Caco-2 (cell line): Measurements from ENCODE around the gene LRRK1. TPM values are rescaled to one million over a fixed set of nuclear protein-coding genes. Genes with fewer than 3 reads are reported as not detected.

Experiments
- BruUV-seq: library from RNA; stranded (reverse); fragments of 400-500 nt; replicated peaks from 2 replicates; lab custom pipeline; 2021; lab: Mats Ljungman, UMichigan
- CTCF ChIA-PET: fragments of 300-600 bp; sonication (Branson Sonifier 250); formaldehyde crosslinking; loops from one replicate; lab custom pipeline; 2022; ENCODE audit warnings: antibody characterized with exemption; lab: Charles Lee
- POLR2A ChIA-PET: fragments of 300-600 bp; sonication (Branson Sonifier 250); formaldehyde crosslinking; loops from one replicate; lab custom pipeline; 2022; ENCODE audit warnings: antibody characterized with exemption; lab: Charles Lee
- DNase-seq, 2 experiments: peaks; one replicate each; pipeline versions ENCODE4 v3.0.0 to v3.0.0-alpha.2; 2020 to 2022
- H3K27me3 ChIP-seq: replicated peaks from 2 replicates; pipeline ENCODE4 v1.6.0; 2011; ENCODE audit warnings: low read length; ENCODE audit not compliant: control insufficient read depth, insufficient read depth
- H3K36me3 ChIP-seq: 2 replicates; pipeline ENCODE4 v1.5.1; 2011; ENCODE audit warnings: low read length; ENCODE audit not compliant: control insufficient read depth, insufficient read depth
- H3K4me1 ChIP-seq: fragments of 250-450 bp; sonication (Bioruptor Pico); 2 replicates; pipeline ENCODE4 v1.5.1; 2020; ENCODE audit warnings: mild to moderate bottlenecking
- H3K4me3 ChIP-seq: 2 replicates; pipeline ENCODE4 v1.5.1; 2011; ENCODE audit warnings: low read depth, mild to moderate bottlenecking, control low read depth, low read length
- H3K9me3 ChIP-seq: fragments of 250-450 bp; sonication (Bioruptor Pico); 2 replicates; pipeline ENCODE4 v1.5.1; 2020; ENCODE audit warnings: mild to moderate bottlenecking, moderate library complexity
- H3K27ac Mint-ChIP-seq: one replicate; pipeline ENCODE4 v1.8.0; 2022; ENCODE audit warnings: mixed read lengths; ENCODE audit not compliant: unreplicated experiment
- H3K27me3 Mint-ChIP-seq: one replicate; pipeline ENCODE4 v1.8.0; 2022; ENCODE audit warnings: mixed read lengths; ENCODE audit not compliant: insufficient read depth, unreplicated experiment
- H3K36me3 Mint-ChIP-seq: one replicate; pipeline ENCODE4 v1.8.0; 2022; ENCODE audit warnings: mild to moderate bottlenecking, mixed read lengths; ENCODE audit not compliant: insufficient read depth, unreplicated experiment
- H3K4me1 Mint-ChIP-seq: one replicate; pipeline ENCODE4 v1.8.0; 2022; ENCODE audit warnings: low read depth, mixed read lengths; ENCODE audit not compliant: unreplicated experiment
- H3K4me3 Mint-ChIP-seq: one replicate; pipeline ENCODE4 v1.8.0; 2022; ENCODE audit warnings: mild to moderate bottlenecking, moderate library complexity, mixed read lengths; ENCODE audit not compliant: unreplicated experiment
- H3K9me3 Mint-ChIP-seq: one replicate; pipeline ENCODE4 v1.8.0; 2022; ENCODE audit warnings: mixed read lengths; ENCODE audit not compliant: unreplicated experiment
- intact Hi-C: fragments of 100-400 bp; cut with micrococcal nuclease; formaldehyde crosslinking; loops from one replicate; pipeline ENCODE4 v1.10.0; 2022; ENCODE audit not compliant: unreplicated experiment
- total RNA-seq: library from RNA; stranded (reverse); gene quantifications from 2 replicates; pipeline ENCODE4 v1.2.3, GENCODE V29; 2022
- TF ChIP-seq, protein P1 (sequence below), 2 experiments: fragments of 200-600 bp in 1 of 2; IDR thresholded peaks; 1 replicate in 1 of 2; 2 replicates in 1 of 2; pipeline versions ENCODE4 v1.5.1 to v1.8.0; 2011 to 2022; ENCODE audit warnings: antibody characterized with exemption in 1 of 2, control low read depth in 1 of 2, inconsistent platforms in 1 of 2, low read depth in 1 of 2, low read length in 1 of 2, mild to moderate bottlenecking in 1 of 2, moderate library complexity in 1 of 2; ENCODE audit not compliant: insufficient read depth in 1 of 2, severe bottlenecking in 1 of 2, unreplicated experiment in 1 of 2

LRRK1 gene
- total RNA-seq, 1 experiment from 2014 or later = 12.0 TPM

DNA sequence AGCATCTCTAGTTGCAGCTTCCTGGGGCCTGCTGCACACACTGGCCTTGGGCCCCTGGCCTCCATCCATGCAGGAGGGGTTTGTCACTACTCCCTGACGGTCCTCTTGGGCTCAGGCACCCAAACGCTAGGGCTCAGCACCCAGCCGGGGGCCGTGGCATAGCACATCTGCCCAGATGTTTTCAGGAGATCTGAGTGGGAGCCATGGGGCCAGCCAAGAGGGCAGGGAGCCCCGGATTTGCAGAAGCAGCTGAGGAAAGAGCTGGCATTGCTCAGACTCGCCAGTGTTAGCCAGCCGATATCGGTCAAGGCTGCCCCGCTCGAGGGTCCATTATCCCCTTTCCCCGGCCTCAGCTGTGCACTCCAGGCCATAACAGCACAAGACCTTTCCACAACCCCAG lies 41.0 kb upstream of the LRRK1 start:
- Mint-ChIP-seq H3K9me3 (no peaks in the 10 kb centered on the region), H3K4me3 (peak overlapping the region; percentile 69), H3K27me3 (peaks cover 4% of the 10 kb centered on the region), H3K36me3 (no peaks in the 10 kb centered on the region), H3K4me1 (no peaks in the 10 kb centered on the region), H3K27ac (no peak overlapping the region)
- TF ChIP-seq, protein P1, sequence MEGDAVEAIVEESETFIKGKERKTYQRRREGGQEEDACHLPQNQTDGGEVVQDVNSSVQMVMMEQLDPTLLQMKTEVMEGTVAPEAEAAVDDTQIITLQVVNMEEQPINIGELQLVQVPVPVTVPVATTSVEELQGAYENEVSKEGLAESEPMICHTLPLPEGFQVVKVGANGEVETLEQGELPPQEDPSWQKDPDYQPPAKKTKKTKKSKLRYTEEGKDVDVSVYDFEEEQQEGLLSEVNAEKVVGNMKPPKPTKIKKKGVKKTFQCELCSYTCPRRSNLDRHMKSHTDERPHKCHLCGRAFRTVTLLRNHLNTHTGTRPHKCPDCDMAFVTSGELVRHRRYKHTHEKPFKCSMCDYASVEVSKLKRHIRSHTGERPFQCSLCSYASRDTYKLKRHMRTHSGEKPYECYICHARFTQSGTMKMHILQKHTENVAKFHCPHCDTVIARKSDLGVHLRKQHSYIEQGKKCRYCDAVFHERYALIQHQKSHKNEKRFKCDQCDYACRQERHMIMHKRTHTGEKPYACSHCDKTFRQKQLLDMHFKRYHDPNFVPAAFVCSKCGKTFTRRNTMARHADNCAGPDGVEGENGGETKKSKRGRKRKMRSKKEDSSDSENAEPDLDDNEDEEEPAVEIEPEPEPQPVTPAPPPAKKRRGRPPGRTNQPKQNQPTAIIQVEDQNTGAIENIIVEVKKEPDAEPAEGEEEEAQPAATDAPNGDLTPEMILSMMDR (IDR thresholded peaks at IDR 0.05; ENCODE audit: insufficient read depth in 1 of 2, low read depth in 1 of 2, low read length in 1 of 2, severe bottlenecking in 1 of 2, unreplicated experiment in 1 of 2) = no peak
- Histone ChIP-seq H3K4me3 (no peak overlapping the region), H3K4me1 (peaks cover 5% of the 10 kb centered on the region; the same call in 1 of the 2 replicates), H3K36me3 (no peaks in the 10 kb centered on the region), H3K27me3 (no peaks in the 10 kb centered on the region), H3K9me3 (no peaks in the 10 kb centered on the region)
- no peak for DNase-seq
- no TSS peak for BruUV-seq
- ChIA-PET POLR2A (no interaction called here), CTCF (no interaction called here)
- intact Hi-C loops = no loop called here

DNA sequence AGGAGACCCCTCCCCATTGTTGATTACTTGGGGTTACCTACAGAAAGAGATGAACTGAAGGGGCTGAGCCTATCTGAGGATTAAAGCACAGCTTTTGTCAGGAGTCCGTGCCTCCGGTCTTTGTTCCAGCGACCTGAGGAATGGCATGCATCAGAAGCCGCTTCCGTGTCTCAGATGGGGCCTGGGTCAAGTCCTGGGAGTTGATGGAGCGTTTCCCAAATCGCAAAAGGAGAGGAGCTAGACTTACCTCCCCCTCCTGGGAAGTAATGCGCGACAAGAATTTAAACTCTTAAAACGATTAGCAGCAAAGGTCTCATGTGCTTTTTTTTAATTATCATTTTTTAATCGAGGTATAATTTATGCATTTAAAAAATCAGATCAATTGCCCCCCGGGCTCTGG lies 40.5 kb upstream of the LRRK1 start:
- no peak for DNase-seq
- no peaks in the 10 kb centered on the region for H3K4me1 Mint-ChIP-seq
- TF ChIP-seq, protein P1 (IDR thresholded peaks at IDR 0.05; ENCODE audit: insufficient read depth in 1 of 2, low read depth in 1 of 2, low read length in 1 of 2, severe bottlenecking in 1 of 2, unreplicated experiment in 1 of 2) = no peak
- H3K27ac Mint-ChIP-seq = no peak overlapping the region
- no peaks in the 10 kb centered on the region for H3K9me3 Mint-ChIP-seq
- Histone ChIP-seq H3K4me1 (peaks cover 5% of the 10 kb centered on the region; the same call in 1 of the 2 replicates), H3K9me3 (no peaks in the 10 kb centered on the region), H3K27me3 (no peaks in the 10 kb centered on the region), H3K4me3 (peak overlapping the region; percentile 39), H3K36me3 (no peaks in the 10 kb centered on the region)
- no TSS peak for BruUV-seq
- H3K4me3 Mint-ChIP-seq = peak overlapping the region; percentile 69
- POLR2A ChIA-PET = no interaction called here
- CTCF ChIA-PET = interaction anchor here (1.5 kb wide), 1 partner anchor 40 kb away, joined by 4 read pairs; no protein-coding TSS in a partner anchor
- H3K27me3 Mint-ChIP-seq = peaks cover 6% of the 10 kb centered on the region
- no peaks in the 10 kb centered on the region for H3K36me3 Mint-ChIP-seq
- intact Hi-C loops = no loop called here

DNA sequence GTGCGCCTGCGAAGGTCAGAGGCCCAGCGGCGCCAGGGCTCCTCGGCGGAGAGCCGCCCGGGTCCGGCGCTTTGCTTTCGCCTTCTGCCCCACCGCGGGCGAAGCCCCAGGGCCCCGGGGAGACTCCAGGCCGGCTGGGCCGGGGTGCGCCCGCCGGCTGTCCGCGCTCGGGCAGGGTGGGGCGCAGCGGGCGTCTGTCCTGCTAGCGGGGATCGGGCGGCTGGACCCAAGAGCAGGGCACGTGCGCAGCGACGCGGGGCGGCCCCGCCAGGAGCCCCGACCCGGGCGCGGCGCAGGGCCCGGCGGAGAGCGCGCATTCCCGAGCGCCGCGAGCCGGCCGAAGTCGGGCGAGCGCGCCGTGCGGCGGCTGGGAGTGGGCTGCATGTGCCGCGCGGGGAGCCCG lies 40.1 kb upstream of the LRRK1 start:
- no peak overlapping the region for H3K27ac Mint-ChIP-seq
- intact Hi-C loops = no loop called here
- no peaks in the 10 kb centered on the region for H3K9me3 Mint-ChIP-seq
- peak in 1 of 2 experiments; percentile 49 for DNase-seq
- TF ChIP-seq, protein P1 (IDR thresholded peaks at IDR 0.05; ENCODE audit: insufficient read depth in 1 of 2, low read depth in 1 of 2, low read length in 1 of 2, severe bottlenecking in 1 of 2, unreplicated experiment in 1 of 2) = no peak
- H3K36me3 ChIP-seq = no peaks in the 10 kb centered on the region
- H3K27me3 ChIP-seq = no peaks in the 10 kb centered on the region
- H3K4me3 ChIP-seq = peak overlapping the region; percentile 39
- no peaks in the 10 kb centered on the region for H3K9me3 ChIP-seq
- BruUV-seq = no TSS peak
- ChIA-PET POLR2A (no interaction called here), CTCF (interaction anchor here (1.5 kb wide), 1 partner anchor 39 kb away, joined by 4 read pairs; no protein-coding TSS in a partner anchor)
- H3K4me1 ChIP-seq = peaks cover 5% of the 10 kb centered on the region; the same call in 1 of the 2 replicates
- H3K36me3 Mint-ChIP-seq = no peaks in the 10 kb centered on the region
- peaks cover 6% of the 10 kb centered on the region for H3K27me3 Mint-ChIP-seq
- H3K4me1 Mint-ChIP-seq = no peaks in the 10 kb centered on the region
- peak overlapping the region; percentile 69 for H3K4me3 Mint-ChIP-seq
